GM23338 (cell line): ENCODE measurements around the gene UBA1.

ENCODE experiments used
- CREB1 ChIP-seq: fragments of 250-450 bp; sonication (Bioruptor Pico); IDR thresholded peaks from 2 replicates; pipeline ENCODE4 v1.5.0; 2020; ENCODE audit warnings: low read depth, mild to moderate bottlenecking, moderate library complexity
- CTCF ChIP-seq, 2 experiments: fragments of 200-600 bp in 1 of 2; sonication (generic) in 1 of 2; conservative IDR thresholded peaks; 2 replicates each; pipeline versions ENCODE4 v1.5.1 to v1.6.1; 2016 to 2017; ENCODE audit warnings: antibody characterized with exemption in 2 of 2, low read depth in 2 of 2, mild to moderate bottlenecking in 2 of 2, moderate library complexity in 1 of 2
- ETS1 ChIP-seq: IDR thresholded peaks from 2 replicates; pipeline ENCODE4 v1.6.1; 2016; ENCODE audit warnings: antibody characterized with exemption
- EZH2 ChIP-seq: fragments of 200-600 bp; sonication (generic); IDR thresholded peaks from one replicate; pipeline ENCODE4 v1.8.0; 2017; ENCODE audit warnings: antibody characterized with exemption, mild to moderate bottlenecking, low read depth; ENCODE audit not compliant: unreplicated experiment
- EZH2phosphoT487 ChIP-seq: fragments of 200-600 bp; sonication (generic); IDR thresholded peaks from one replicate; pipeline ENCODE4 v1.8.1; 2018; ENCODE audit warnings: antibody characterized with exemption; ENCODE audit not compliant: unreplicated experiment
- JUNB ChIP-seq: IDR thresholded peaks from one replicate; pipeline ENCODE4 v1.6.1; 2016; ENCODE audit warnings: antibody characterized with exemption; ENCODE audit not compliant: unreplicated experiment
- NANOG ChIP-seq: IDR thresholded peaks from 2 replicates; pipeline ENCODE4 v1.6.1; 2016; ENCODE audit warnings: antibody characterized with exemption, borderline replicate concordance
- POLR2AphosphoS5 ChIP-seq: IDR thresholded peaks from 2 replicates; pipeline ENCODE4 v1.6.1; 2016; ENCODE audit warnings: antibody characterized with exemption, low read depth
- STAT1 ChIP-seq: IDR thresholded peaks from one replicate; pipeline ENCODE4 v1.6.1; 2016; ENCODE audit warnings: antibody characterized with exemption; ENCODE audit not compliant: unreplicated experiment
- ZNF331 ChIP-seq: fragments of 250-450 bp; sonication (Bioruptor Pico); IDR thresholded peaks from 2 replicates; pipeline ENCODE4 v1.5.0; 2020; ENCODE audit warnings: low read depth, mild to moderate bottlenecking, moderate library complexity
- TF ChIP-seq, protein P1 (sequence below): IDR thresholded peaks from one replicate; pipeline ENCODE4 v1.6.1; 2018; ENCODE audit warnings: antibody characterized with exemption; ENCODE audit not compliant: unreplicated experiment
- TF ChIP-seq, protein P2 (sequence below): fragments of 250-450 bp; sonication (Bioruptor Pico); IDR thresholded peaks from 2 replicates; pipeline ENCODE4 v1.5.0; 2020; ENCODE audit warnings: mild to moderate bottlenecking, moderate library complexity

DNA sequence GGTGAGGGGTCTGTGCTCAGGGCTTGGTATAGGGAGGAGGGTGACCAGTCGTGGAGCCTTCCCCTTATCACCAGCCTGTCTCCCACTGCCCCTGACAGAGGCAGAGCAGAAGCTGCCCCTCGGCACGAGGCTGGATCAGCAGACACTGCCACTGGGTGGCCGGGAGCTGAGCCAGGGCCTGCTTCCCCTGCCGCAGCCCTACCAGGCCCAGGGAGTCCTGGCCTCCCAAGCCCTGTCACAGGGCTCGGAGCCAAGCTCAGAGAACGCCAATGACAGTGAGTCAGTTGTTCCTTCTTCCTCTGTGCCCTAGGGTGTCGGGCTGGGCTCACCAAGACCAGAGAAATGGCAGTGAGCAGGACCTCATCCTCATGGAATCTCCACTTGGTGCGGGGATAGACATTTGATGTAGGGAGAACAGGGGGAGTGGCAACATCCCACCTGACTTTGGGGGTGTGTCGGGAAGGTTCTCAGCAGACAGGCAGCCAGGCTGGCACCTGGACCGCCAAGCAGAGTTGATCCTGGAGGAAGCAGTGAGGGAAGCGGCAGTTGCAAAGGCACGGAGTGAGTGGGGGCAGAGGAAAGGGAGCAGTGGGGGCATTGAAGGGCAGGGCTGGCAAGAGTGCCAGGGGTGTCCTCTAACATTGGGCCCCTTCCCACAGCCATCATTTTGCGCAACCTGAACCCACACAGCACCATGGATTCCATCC is 14.3 kb upstream of the UBA1 start:
- no peak for TF ChIP-seq CTCF (conservative IDR thresholded peaks at IDR 0.05; ENCODE audit: low read depth in 2 of 2)
- TF ChIP-seq EZH2, result no peak
- TF ChIP-seq, protein P1, sequence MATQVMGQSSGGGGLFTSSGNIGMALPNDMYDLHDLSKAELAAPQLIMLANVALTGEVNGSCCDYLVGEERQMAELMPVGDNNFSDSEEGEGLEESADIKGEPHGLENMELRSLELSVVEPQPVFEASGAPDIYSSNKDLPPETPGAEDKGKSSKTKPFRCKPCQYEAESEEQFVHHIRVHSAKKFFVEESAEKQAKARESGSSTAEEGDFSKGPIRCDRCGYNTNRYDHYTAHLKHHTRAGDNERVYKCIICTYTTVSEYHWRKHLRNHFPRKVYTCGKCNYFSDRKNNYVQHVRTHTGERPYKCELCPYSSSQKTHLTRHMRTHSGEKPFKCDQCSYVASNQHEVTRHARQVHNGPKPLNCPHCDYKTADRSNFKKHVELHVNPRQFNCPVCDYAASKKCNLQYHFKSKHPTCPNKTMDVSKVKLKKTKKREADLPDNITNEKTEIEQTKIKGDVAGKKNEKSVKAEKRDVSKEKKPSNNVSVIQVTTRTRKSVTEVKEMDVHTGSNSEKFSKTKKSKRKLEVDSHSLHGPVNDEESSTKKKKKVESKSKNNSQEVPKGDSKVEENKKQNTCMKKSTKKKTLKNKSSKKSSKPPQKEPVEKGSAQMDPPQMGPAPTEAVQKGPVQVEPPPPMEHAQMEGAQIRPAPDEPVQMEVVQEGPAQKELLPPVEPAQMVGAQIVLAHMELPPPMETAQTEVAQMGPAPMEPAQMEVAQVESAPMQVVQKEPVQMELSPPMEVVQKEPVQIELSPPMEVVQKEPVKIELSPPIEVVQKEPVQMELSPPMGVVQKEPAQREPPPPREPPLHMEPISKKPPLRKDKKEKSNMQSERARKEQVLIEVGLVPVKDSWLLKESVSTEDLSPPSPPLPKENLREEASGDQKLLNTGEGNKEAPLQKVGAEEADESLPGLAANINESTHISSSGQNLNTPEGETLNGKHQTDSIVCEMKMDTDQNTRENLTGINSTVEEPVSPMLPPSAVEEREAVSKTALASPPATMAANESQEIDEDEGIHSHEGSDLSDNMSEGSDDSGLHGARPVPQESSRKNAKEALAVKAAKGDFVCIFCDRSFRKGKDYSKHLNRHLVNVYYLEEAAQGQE, result no peak
- no peak for TF ChIP-seq POLR2AphosphoS5
- no peak for TF ChIP-seq EZH2phosphoT487
- TF ChIP-seq JUNB, result no peak
- TF ChIP-seq CREB1 (CRISPR knock-in tag), result no peak
- TF ChIP-seq, protein P2, sequence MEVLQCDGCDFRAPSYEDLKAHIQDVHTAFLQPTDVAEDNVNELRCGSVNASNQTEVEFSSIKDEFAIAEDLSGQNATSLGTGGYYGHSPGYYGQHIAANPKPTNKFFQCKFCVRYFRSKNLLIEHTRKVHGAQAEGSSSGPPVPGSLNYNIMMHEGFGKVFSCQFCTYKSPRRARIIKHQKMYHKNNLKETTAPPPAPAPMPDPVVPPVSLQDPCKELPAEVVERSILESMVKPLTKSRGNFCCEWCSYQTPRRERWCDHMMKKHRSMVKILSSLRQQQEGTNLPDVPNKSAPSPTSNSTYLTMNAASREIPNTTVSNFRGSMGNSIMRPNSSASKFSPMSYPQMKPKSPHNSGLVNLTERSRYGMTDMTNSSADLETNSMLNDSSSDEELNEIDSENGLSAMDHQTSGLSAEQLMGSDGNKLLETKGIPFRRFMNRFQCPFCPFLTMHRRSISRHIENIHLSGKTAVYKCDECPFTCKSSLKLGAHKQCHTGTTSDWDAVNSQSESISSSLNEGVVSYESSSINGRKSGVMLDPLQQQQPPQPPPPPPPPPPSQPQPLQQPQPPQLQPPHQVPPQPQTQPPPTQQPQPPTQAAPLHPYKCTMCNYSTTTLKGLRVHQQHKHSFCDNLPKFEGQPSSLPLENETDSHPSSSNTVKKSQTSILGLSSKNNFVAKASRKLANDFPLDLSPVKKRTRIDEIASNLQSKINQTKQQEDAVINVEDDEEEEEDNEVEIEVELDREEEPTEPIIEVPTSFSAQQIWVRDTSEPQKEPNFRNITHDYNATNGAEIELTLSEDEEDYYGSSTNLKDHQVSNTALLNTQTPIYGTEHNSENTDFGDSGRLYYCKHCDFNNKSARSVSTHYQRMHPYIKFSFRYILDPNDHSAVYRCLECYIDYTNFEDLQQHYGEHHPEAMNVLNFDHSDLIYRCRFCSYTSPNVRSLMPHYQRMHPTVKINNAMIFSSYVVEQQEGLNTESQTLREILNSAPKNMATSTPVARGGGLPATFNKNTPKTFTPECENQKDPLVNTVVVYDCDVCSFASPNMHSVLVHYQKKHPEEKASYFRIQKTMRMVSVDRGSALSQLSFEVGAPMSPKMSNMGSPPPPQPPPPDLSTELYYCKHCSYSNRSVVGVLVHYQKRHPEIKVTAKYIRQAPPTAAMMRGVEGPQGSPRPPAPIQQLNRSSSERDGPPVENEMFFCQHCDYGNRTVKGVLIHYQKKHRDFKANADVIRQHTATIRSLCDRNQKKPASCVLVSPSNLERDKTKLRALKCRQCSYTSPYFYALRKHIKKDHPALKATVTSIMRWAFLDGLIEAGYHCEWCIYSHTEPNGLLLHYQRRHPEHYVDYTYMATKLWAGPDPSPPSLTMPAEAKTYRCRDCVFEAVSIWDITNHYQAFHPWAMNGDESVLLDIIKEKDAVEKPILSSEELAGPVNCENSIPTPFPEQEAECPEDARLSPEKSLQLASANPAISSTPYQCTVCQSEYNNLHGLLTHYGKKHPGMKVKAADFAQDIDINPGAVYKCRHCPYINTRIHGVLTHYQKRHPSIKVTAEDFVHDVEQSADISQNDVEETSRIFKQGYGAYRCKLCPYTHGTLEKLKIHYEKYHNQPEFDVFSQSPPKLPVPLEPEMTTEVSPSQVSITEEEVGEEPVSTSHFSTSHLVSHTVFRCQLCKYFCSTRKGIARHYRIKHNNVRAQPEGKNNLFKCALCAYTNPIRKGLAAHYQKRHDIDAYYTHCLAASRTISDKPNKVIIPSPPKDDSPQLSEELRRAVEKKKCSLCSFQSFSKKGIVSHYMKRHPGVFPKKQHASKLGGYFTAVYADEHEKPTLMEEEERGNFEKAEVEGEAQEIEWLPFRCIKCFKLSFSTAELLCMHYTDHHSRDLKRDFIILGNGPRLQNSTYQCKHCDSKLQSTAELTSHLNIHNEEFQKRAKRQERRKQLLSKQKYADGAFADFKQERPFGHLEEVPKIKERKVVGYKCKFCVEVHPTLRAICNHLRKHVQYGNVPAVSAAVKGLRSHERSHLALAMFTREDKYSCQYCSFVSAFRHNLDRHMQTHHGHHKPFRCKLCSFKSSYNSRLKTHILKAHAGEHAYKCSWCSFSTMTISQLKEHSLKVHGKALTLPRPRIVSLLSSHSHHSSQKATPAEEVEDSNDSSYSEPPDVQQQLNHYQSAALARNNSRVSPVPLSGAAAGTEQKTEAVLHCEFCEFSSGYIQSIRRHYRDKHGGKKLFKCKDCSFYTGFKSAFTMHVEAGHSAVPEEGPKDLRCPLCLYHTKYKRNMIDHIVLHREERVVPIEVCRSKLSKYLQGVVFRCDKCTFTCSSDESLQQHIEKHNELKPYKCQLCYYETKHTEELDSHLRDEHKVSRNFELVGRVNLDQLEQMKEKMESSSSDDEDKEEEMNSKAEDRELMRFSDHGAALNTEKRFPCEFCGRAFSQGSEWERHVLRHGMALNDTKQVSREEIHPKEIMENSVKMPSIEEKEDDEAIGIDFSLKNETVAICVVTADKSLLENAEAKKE (CRISPR knock-in tag), result no peak
- no peak for TF ChIP-seq ETS1
- no peak for TF ChIP-seq ZNF331
- TF ChIP-seq STAT1, result no peak
- TF ChIP-seq NANOG, result no peak
